CD4-positive, alpha-beta T cell (primary cell): ENCODE measurements around the gene EFHD2. TPM values are rescaled to one million over a fixed set of nuclear protein-coding genes. Genes with fewer than 3 reads are reported as not detected.

ENCODE experiments used
- ATAC-seq: fragments of 200-7000 bp; cut with Tn5 transposase; one replicate; pipeline ENCODE4 v1.10.0; 2022; ENCODE audit warnings: mild to moderate bottlenecking; ENCODE audit not compliant: poor library complexity
- CTCF ChIA-PET: fragments of 350-600 bp; sonication (Branson Sonifier 250); formaldehyde crosslinking; loops from one replicate; lab custom pipeline; 2021; ENCODE audit warnings: antibody characterized with exemption, inconsistent platforms; lab: Charles Lee
- POLR2A ChIA-PET: fragments of 350-600 bp; sonication (Branson Sonifier 250); formaldehyde crosslinking; loops from one replicate; lab custom pipeline; 2021; ENCODE audit warnings: antibody characterized with exemption, inconsistent platforms; lab: Charles Lee
- DNase-seq, 14 experiments: peaks; one replicate each; pipeline ENCODE4 v3.0.0-alpha.2; 2013 to 2020; ENCODE audit warnings: mixed read lengths in 2 of 14
- H3K27ac ChIP-seq, 2 donors: one replicate each; pipeline versions ENCODE4 v1.5.1 to v1.7.0; 2013; ENCODE audit warnings: low read length in 2 of 2, low read depth in 1 of 2, mild to moderate bottlenecking in 1 of 2
- H3K27me3 ChIP-seq, 2 experiments: 1 replicate in 1 of 2; 2 replicates in 1 of 2; pipeline versions ENCODE4 v1.6.1 to v1.7.0; 2013; ENCODE audit warnings: low read length in 2 of 2, control low read depth in 1 of 2, mild to moderate bottlenecking in 1 of 2, moderate library complexity in 1 of 2; ENCODE audit not compliant: insufficient read depth in 2 of 2, control insufficient read depth in 1 of 2
- H3K36me3 ChIP-seq: one replicate; pipeline ENCODE4 v1.6.1; 2013; ENCODE audit warnings: low read length, control low read depth; ENCODE audit not compliant: insufficient read depth
- H3K4me1 ChIP-seq: one replicate; pipeline ENCODE4 v1.6.1; 2013; ENCODE audit warnings: low read length, control low read depth; ENCODE audit not compliant: insufficient read depth
- H3K4me3 ChIP-seq: one replicate; pipeline ENCODE4 v1.5.1; 2013; ENCODE audit warnings: mild to moderate bottlenecking, low read length, moderate library complexity
- H3K9me3 ChIP-seq, 2 experiments: 1 replicate in 1 of 2; 2 replicates in 1 of 2; pipeline versions ENCODE4 v1.6.1 to v1.7.0; 2013; ENCODE audit warnings: low read length in 2 of 2, mild to moderate bottlenecking in 2 of 2, control low read depth in 1 of 2, moderate library complexity in 1 of 2; ENCODE audit not compliant: control insufficient read depth in 1 of 2, insufficient read depth in 1 of 2
- H3K27ac Mint-ChIP-seq: one replicate; pipeline ENCODE4 v1.8.0; 2020; ENCODE audit warnings: mixed read lengths
- H3K27me3 Mint-ChIP-seq: one replicate; pipeline ENCODE4 v1.8.0; 2021; ENCODE audit warnings: mixed read lengths
- H3K36me3 Mint-ChIP-seq: one replicate; pipeline ENCODE4 v1.8.0; 2021; ENCODE audit warnings: low read depth, mixed read lengths
- H3K4me1 Mint-ChIP-seq: one replicate; pipeline ENCODE4 v1.8.0; 2021; ENCODE audit warnings: low read depth, mixed read lengths
- H3K4me3 Mint-ChIP-seq: one replicate; pipeline ENCODE4 v1.8.0; 2020; ENCODE audit warnings: mild to moderate bottlenecking, mixed read lengths
- H3K9me3 Mint-ChIP-seq: one replicate; pipeline ENCODE4 v1.8.0; 2020; ENCODE audit warnings: mixed read lengths
- intact Hi-C, 2 experiments: fragments of 100-400 bp; cut with DNase I in 1 of 2; cut with micrococcal nuclease in 1 of 2; formaldehyde crosslinking; loops; one replicate each; pipeline versions ENCODE4 v1.15.1 to v1.9.0; 2023 to 2025; cut with DNase I, micrococcal nuclease
- total RNA-seq, 174 experiments: library from RNA in 2 of 174; stranded (reverse) in 2 of 174; gene quantifications; one replicate each; pipeline ENCODE4 v1.2.3 and lab custom pipeline; 2021 to 2026
- TF ChIP-seq, protein P1 (sequence below): fragments of 200-600 bp; IDR thresholded peaks from one replicate; pipeline ENCODE4 v1.8.0; 2022; ENCODE audit warnings: antibody characterized with exemption, mild to moderate bottlenecking

The EFHD2 gene
- total RNA-seq, 2 experiments from 2014 or later: 79.1 to 80.9 TPM

DNA sequence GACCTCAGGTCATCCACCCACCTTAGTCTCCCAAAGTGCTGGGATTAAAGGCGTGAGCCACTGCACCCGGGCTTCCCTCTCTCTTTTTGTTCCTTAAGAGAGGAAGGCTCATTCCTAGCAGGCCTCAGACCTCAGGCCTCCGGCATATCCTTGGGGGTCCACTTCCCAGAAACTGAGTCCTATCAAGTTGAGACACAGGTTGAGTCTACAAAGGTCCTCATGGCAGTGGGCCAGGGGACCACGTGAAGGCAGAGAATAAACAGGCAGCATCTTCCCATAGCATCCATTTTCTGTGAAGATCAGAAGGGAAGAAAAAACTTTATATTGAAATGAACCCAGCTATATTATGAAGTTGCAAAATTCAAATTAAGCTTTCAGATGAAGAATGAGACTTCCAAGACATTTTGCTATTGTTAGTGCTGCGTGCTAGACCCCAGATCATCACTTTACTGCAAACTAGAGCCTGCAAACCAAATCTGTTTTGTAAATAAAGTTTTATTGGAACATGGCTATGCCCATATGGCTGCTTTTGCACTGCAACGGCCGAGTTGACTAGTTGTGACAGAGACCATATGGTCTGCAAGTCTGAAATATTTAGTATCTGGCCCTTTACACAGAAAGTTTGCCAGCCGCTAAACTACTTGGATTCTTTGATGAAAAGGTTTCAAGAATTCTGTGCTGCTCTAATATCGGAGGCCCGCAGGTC is 43.3 kb downstream of the EFHD2 start:
- Histone ChIP-seq H3K27ac (no peak overlapping the region), H3K4me1 (no peaks in the 10 kb centered on the region), H3K9me3 (peaks cover 0 to 3% of the 10 kb centered on the region in 2 experiments), H3K36me3 (no peaks in the 10 kb centered on the region), H3K27me3 (no peaks in the 10 kb centered on the region), H3K4me3 (no peak overlapping the region)
- Mint-ChIP-seq H3K4me1 (no peaks in the 10 kb centered on the region), H3K27ac (no peak overlapping the region), H3K27me3 (no peaks in the 10 kb centered on the region), H3K4me3 (no peak overlapping the region), H3K9me3 (no peaks in the 10 kb centered on the region), H3K36me3 (no peaks in the 10 kb centered on the region)
- ChIA-PET POLR2A (no interaction called here), CTCF (no interaction called here)
- intact Hi-C loops: no loop called here
- no peak for ATAC-seq
- DNase-seq: no peak
- TF ChIP-seq, protein P1, sequence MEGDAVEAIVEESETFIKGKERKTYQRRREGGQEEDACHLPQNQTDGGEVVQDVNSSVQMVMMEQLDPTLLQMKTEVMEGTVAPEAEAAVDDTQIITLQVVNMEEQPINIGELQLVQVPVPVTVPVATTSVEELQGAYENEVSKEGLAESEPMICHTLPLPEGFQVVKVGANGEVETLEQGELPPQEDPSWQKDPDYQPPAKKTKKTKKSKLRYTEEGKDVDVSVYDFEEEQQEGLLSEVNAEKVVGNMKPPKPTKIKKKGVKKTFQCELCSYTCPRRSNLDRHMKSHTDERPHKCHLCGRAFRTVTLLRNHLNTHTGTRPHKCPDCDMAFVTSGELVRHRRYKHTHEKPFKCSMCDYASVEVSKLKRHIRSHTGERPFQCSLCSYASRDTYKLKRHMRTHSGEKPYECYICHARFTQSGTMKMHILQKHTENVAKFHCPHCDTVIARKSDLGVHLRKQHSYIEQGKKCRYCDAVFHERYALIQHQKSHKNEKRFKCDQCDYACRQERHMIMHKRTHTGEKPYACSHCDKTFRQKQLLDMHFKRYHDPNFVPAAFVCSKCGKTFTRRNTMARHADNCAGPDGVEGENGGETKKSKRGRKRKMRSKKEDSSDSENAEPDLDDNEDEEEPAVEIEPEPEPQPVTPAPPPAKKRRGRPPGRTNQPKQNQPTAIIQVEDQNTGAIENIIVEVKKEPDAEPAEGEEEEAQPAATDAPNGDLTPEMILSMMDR: no peak

DNA sequence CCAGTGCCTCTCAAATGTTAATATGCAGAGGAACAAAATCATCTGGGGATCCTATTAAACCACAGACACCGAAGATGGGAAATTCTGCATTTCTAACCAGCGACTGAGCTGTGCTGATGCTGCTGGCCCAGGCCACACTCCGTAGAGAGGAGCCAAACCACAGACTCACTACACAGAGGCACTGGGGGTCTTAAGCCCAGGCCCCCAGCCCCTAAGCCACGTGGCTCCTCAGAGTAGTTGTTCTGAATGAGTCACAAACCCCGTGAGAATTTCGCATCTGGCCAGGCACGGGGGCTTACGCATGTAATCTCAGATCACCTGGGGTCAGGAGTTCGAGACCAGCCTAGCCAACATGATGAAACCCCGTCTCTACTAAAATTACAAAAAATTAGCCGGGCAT is 44.0 kb downstream of the EFHD2 start:
- POLR2A ChIA-PET: no interaction called here
- Histone ChIP-seq H3K27me3 (no peaks in the 10 kb centered on the region), H3K36me3 (no peaks in the 10 kb centered on the region), H3K9me3 (peaks cover 0 to 3% of the 10 kb centered on the region in 2 experiments), H3K4me3 (no peak overlapping the region), H3K4me1 (no peaks in the 10 kb centered on the region), H3K27ac (no peak overlapping the region)
- no peaks in the 10 kb centered on the region for H3K27me3 Mint-ChIP-seq
- no peaks in the 10 kb centered on the region for H3K4me1 Mint-ChIP-seq
- DNase-seq (no peak), ATAC-seq (no peak)
- no peak overlapping the region for H3K4me3 Mint-ChIP-seq
- no peak overlapping the region for H3K27ac Mint-ChIP-seq
- H3K36me3 Mint-ChIP-seq: no peaks in the 10 kb centered on the region
- CTCF ChIA-PET: no interaction called here
- intact Hi-C loops: no loop called here
- no peaks in the 10 kb centered on the region for H3K9me3 Mint-ChIP-seq
- TF ChIP-seq, protein P1: no peak

DNA sequence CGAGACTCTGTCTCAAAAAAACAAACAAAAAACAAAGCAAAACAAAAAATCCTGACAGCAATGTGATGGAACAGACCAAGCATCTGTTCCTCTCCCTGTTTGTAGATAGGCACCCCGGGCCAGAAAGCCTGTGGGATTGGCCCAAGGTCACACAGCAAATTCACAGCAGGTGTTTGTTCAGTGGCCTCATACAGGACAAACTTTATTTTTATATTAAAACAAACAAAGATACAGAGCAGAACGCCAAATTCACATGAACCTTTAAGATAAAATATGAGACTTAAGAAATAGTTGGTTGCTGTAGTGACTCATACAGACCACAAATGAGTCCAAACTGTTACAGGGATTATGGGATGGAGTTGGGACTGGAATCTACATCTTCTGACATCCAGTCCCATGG is 44.6 kb downstream of the EFHD2 start:
- Histone ChIP-seq H3K27me3 (no peaks in the 10 kb centered on the region), H3K36me3 (no peaks in the 10 kb centered on the region), H3K4me3 (no peak overlapping the region), H3K27ac (no peak overlapping the region), H3K4me1 (no peaks in the 10 kb centered on the region), H3K9me3 (peaks cover 0 to 3% of the 10 kb centered on the region in 2 experiments)
- CTCF ChIA-PET: no interaction called here
- TF ChIP-seq, protein P1: no peak
- ATAC-seq: no peak
- H3K27ac Mint-ChIP-seq: no peak overlapping the region
- intact Hi-C loops: no loop called here
- no peaks in the 10 kb centered on the region for H3K9me3 Mint-ChIP-seq
- no peaks in the 10 kb centered on the region for H3K27me3 Mint-ChIP-seq
- H3K36me3 Mint-ChIP-seq: no peaks in the 10 kb centered on the region
- POLR2A ChIA-PET: no interaction called here
- H3K4me1 Mint-ChIP-seq: no peaks in the 10 kb centered on the region
- no peak for DNase-seq
- no peak overlapping the region for H3K4me3 Mint-ChIP-seq
